Measurements from ENCODE around the gene CLDND2. TPM values are rescaled to one million over a fixed set of nuclear protein-coding genes. Genes with fewer than 3 reads are reported as not detected.

Gene CLDND2
- total and polyA plus RNA-seq, 2 experiments from 2014 or later: 7.7 TPM; not detected in 1

DNA sequence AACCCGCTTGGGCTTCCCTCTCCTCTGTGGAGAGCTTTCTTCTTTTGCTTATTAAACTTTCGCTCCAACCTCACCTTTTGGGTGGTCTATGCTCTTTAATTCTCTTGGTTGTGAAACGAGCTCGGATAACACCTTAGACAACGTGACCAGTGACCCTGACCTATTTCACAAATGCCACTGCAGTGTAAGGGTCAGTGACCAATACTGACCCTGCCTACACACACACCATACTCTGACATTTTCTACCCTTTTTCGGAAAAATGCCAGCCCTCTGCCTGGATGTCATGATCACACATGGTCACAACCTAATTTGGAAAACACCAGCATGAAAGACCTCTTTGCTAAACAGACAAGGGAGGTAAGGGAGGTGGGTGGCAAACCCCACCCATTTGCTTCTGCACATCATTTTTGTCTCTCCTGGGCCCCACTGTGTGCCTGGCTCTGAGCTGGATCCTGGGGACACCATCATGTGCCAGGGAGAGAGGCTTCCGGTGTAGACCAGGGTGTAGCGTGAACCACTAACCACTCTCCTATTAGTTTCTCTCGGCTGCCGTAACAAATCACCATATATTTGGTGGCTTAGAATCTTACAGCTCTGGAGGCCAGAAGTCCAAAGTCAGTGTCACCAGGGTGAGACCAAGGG is 12.5 kb downstream of the CLDND2 start:
- TF ChIP-seq STAT1 (IDR thresholded peaks at IDR 0.05; ENCODE audit: unreplicated experiment) (no peak), CREB1 (CRISPR knock-in tag; IDR thresholded peaks at IDR 0.05; ENCODE audit: low read depth) (no peak), POLR2AphosphoS5 (IDR thresholded peaks at IDR 0.05; ENCODE audit: low read depth) (no peak), NANOG (IDR thresholded peaks at IDR 0.05; ENCODE audit: borderline replicate concordance) (no peak), JUNB (IDR thresholded peaks at IDR 0.05; ENCODE audit: unreplicated experiment) (no peak), ZNF331 (CRISPR knock-in tag; IDR thresholded peaks at IDR 0.05; ENCODE audit: low read depth) (no peak), EZH2 (IDR thresholded peaks at IDR 0.05; ENCODE audit: low read depth, unreplicated experiment) (no peak), EZH2phosphoT487 (IDR thresholded peaks at IDR 0.05; ENCODE audit: unreplicated experiment) (no peak), ZNF114 (CRISPR knock-in tag; IDR thresholded peaks at IDR 0.05) (no peak)
- TF ChIP-seq, protein P1, sequence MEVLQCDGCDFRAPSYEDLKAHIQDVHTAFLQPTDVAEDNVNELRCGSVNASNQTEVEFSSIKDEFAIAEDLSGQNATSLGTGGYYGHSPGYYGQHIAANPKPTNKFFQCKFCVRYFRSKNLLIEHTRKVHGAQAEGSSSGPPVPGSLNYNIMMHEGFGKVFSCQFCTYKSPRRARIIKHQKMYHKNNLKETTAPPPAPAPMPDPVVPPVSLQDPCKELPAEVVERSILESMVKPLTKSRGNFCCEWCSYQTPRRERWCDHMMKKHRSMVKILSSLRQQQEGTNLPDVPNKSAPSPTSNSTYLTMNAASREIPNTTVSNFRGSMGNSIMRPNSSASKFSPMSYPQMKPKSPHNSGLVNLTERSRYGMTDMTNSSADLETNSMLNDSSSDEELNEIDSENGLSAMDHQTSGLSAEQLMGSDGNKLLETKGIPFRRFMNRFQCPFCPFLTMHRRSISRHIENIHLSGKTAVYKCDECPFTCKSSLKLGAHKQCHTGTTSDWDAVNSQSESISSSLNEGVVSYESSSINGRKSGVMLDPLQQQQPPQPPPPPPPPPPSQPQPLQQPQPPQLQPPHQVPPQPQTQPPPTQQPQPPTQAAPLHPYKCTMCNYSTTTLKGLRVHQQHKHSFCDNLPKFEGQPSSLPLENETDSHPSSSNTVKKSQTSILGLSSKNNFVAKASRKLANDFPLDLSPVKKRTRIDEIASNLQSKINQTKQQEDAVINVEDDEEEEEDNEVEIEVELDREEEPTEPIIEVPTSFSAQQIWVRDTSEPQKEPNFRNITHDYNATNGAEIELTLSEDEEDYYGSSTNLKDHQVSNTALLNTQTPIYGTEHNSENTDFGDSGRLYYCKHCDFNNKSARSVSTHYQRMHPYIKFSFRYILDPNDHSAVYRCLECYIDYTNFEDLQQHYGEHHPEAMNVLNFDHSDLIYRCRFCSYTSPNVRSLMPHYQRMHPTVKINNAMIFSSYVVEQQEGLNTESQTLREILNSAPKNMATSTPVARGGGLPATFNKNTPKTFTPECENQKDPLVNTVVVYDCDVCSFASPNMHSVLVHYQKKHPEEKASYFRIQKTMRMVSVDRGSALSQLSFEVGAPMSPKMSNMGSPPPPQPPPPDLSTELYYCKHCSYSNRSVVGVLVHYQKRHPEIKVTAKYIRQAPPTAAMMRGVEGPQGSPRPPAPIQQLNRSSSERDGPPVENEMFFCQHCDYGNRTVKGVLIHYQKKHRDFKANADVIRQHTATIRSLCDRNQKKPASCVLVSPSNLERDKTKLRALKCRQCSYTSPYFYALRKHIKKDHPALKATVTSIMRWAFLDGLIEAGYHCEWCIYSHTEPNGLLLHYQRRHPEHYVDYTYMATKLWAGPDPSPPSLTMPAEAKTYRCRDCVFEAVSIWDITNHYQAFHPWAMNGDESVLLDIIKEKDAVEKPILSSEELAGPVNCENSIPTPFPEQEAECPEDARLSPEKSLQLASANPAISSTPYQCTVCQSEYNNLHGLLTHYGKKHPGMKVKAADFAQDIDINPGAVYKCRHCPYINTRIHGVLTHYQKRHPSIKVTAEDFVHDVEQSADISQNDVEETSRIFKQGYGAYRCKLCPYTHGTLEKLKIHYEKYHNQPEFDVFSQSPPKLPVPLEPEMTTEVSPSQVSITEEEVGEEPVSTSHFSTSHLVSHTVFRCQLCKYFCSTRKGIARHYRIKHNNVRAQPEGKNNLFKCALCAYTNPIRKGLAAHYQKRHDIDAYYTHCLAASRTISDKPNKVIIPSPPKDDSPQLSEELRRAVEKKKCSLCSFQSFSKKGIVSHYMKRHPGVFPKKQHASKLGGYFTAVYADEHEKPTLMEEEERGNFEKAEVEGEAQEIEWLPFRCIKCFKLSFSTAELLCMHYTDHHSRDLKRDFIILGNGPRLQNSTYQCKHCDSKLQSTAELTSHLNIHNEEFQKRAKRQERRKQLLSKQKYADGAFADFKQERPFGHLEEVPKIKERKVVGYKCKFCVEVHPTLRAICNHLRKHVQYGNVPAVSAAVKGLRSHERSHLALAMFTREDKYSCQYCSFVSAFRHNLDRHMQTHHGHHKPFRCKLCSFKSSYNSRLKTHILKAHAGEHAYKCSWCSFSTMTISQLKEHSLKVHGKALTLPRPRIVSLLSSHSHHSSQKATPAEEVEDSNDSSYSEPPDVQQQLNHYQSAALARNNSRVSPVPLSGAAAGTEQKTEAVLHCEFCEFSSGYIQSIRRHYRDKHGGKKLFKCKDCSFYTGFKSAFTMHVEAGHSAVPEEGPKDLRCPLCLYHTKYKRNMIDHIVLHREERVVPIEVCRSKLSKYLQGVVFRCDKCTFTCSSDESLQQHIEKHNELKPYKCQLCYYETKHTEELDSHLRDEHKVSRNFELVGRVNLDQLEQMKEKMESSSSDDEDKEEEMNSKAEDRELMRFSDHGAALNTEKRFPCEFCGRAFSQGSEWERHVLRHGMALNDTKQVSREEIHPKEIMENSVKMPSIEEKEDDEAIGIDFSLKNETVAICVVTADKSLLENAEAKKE (CRISPR knock-in tag; IDR thresholded peaks at IDR 0.05): no peak
- TF ChIP-seq, protein P2, sequence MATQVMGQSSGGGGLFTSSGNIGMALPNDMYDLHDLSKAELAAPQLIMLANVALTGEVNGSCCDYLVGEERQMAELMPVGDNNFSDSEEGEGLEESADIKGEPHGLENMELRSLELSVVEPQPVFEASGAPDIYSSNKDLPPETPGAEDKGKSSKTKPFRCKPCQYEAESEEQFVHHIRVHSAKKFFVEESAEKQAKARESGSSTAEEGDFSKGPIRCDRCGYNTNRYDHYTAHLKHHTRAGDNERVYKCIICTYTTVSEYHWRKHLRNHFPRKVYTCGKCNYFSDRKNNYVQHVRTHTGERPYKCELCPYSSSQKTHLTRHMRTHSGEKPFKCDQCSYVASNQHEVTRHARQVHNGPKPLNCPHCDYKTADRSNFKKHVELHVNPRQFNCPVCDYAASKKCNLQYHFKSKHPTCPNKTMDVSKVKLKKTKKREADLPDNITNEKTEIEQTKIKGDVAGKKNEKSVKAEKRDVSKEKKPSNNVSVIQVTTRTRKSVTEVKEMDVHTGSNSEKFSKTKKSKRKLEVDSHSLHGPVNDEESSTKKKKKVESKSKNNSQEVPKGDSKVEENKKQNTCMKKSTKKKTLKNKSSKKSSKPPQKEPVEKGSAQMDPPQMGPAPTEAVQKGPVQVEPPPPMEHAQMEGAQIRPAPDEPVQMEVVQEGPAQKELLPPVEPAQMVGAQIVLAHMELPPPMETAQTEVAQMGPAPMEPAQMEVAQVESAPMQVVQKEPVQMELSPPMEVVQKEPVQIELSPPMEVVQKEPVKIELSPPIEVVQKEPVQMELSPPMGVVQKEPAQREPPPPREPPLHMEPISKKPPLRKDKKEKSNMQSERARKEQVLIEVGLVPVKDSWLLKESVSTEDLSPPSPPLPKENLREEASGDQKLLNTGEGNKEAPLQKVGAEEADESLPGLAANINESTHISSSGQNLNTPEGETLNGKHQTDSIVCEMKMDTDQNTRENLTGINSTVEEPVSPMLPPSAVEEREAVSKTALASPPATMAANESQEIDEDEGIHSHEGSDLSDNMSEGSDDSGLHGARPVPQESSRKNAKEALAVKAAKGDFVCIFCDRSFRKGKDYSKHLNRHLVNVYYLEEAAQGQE (IDR thresholded peaks at IDR 0.05; ENCODE audit: unreplicated experiment): no peak
- Histone ChIP-seq H3F3A (replicated peaks; ENCODE audit: low read depth) (no peaks in the 10 kb centered on the region), H3K4me2 (no peak overlapping the region), H3K9me2 (ENCODE audit: insufficient read depth) (no peaks in the 10 kb centered on the region), H3K79me2 (replicated peaks; ENCODE audit: insufficient read depth) (no peaks in the 10 kb centered on the region), H3K4me1 (ENCODE audit: insufficient read depth) (peaks cover 9% of the 10 kb centered on the region; the same call in 1 of the 2 replicates), H3K27ac (ENCODE audit: low read depth) (no peak overlapping the region), H4K20me1 (replicated peaks; ENCODE audit: insufficient read depth) (no peaks in the 10 kb centered on the region), H2AFZ (no peak overlapping the region), H3K36me3 (ENCODE audit: insufficient read depth) (no peaks in the 10 kb centered on the region), H3K27me3 (ENCODE audit: insufficient read depth) (no peaks in the 10 kb centered on the region), H3K4me3 (no peak overlapping the region)
- Mint-ChIP-seq H3K4me3 (no peak overlapping the region), H3K27me3 (ENCODE audit: insufficient read depth, low read depth, poor library complexity) (peaks cover 2% of the 10 kb centered on the region), H3K27ac (no peak overlapping the region), H3K36me3 (ENCODE audit: low read depth) (peaks cover 10% of the 10 kb centered on the region; the same call in 2 of the 3 replicates), H3K4me1 (peaks cover 13% of the 10 kb centered on the region), H3K9me3 (no peaks in the 10 kb centered on the region)
- ATAC-seq (no peak), DNase-seq (ENCODE audit: low spot score) (no peak)

All from GM23338 (cell line).